HEK293 (cell line): ENCODE data around the gene ZNF469.

Experiments used
- CTCF ChIP-seq: fragments of 450-650 bp; formaldehyde crosslinking; IDR thresholded peaks from 2 replicates; pipeline ENCODE4 v1.5.1; 2016; ENCODE audit warnings: missing biosample characterization, missing genetic modification characterization
- ZNF121 ChIP-seq: fragments of 450-650 bp; formaldehyde crosslinking; IDR thresholded peaks from 2 replicates; pipeline ENCODE4 v1.5.1; 2016; ENCODE audit warnings: missing biosample characterization, missing genetic modification characterization
- ZNF138 ChIP-seq: fragments of 450-650 bp; formaldehyde crosslinking; IDR thresholded peaks from 2 replicates; pipeline ENCODE4 v1.5.1; 2016; ENCODE audit warnings: missing biosample characterization, missing genetic modification characterization, borderline replicate concordance
- ZNF292 ChIP-seq: fragments of 450-650 bp; formaldehyde crosslinking; IDR thresholded peaks from 2 replicates; pipeline ENCODE4 v1.5.1; 2016; ENCODE audit warnings: low read depth, missing biosample characterization, missing genetic modification characterization, borderline replicate concordance
- ZNF398 ChIP-seq: fragments of 450-650 bp; formaldehyde crosslinking; IDR thresholded peaks from 2 replicates; pipeline ENCODE4 v1.5.1; 2017; ENCODE audit warnings: missing biosample characterization, missing genetic modification characterization
- ZNF549 ChIP-seq: fragments of 450-650 bp; IDR thresholded peaks from 2 replicates; pipeline ENCODE4 v1.5.1; 2018; ENCODE audit warnings: missing biosample characterization, missing genetic modification characterization, mild to moderate bottlenecking, inconsistent platforms, moderate library complexity
- ZNF585B ChIP-seq: fragments of 450-650 bp; formaldehyde crosslinking; IDR thresholded peaks from 2 replicates; pipeline ENCODE4 v1.5.1; 2016; ENCODE audit warnings: missing biosample characterization, missing genetic modification characterization
- ZNF596 ChIP-seq: fragments of 450-650 bp; IDR thresholded peaks from 2 replicates; pipeline ENCODE4 v1.5.0; 2018; ENCODE audit warnings: missing biosample characterization, mild to moderate bottlenecking, missing genetic modification characterization, moderate library complexity
- TF ChIP-seq, protein P1 (sequence below): fragments of 450-650 bp; formaldehyde crosslinking; IDR thresholded peaks from 2 replicates; pipeline ENCODE4 v1.5.1; 2016; ENCODE audit warnings: missing biosample characterization, missing genetic modification characterization
- TF ChIP-seq, protein P2 (sequence below): fragments of 450-650 bp; formaldehyde crosslinking; IDR thresholded peaks from 2 replicates; pipeline ENCODE4 v1.5.1; 2017; ENCODE audit warnings: missing biosample characterization, missing genetic modification characterization
- TF ChIP-seq, protein P3 (sequence below): fragments of 450-650 bp; formaldehyde crosslinking; IDR thresholded peaks from 2 replicates; pipeline ENCODE4 v1.5.1; 2016; ENCODE audit warnings: missing biosample characterization, missing genetic modification characterization

- TF ChIP-seq CTCF (tag by site-specific recombination) (no peak), ZNF292 (no peak), ZNF585B (tag by site-specific recombination) (no peak), ZNF398 (tag by site-specific recombination) (no peak), ZNF549 (no peak), ZNF121 (tag by site-specific recombination) (no peak), ZNF138 (tag by site-specific recombination) (no peak), ZNF596 (tag by site-specific recombination) (no peak)
- TF ChIP-seq, protein P1, sequence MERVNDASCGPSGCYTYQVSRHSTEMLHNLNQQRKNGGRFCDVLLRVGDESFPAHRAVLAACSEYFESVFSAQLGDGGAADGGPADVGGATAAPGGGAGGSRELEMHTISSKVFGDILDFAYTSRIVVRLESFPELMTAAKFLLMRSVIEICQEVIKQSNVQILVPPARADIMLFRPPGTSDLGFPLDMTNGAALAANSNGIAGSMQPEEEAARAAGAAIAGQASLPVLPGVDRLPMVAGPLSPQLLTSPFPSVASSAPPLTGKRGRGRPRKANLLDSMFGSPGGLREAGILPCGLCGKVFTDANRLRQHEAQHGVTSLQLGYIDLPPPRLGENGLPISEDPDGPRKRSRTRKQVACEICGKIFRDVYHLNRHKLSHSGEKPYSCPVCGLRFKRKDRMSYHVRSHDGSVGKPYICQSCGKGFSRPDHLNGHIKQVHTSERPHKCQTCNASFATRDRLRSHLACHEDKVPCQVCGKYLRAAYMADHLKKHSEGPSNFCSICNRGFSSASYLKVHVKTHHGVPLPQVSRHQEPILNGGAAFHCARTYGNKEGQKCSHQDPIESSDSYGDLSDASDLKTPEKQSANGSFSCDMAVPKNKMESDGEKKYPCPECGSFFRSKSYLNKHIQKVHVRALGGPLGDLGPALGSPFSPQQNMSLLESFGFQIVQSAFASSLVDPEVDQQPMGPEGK, result no peak
- TF ChIP-seq, protein P2, sequence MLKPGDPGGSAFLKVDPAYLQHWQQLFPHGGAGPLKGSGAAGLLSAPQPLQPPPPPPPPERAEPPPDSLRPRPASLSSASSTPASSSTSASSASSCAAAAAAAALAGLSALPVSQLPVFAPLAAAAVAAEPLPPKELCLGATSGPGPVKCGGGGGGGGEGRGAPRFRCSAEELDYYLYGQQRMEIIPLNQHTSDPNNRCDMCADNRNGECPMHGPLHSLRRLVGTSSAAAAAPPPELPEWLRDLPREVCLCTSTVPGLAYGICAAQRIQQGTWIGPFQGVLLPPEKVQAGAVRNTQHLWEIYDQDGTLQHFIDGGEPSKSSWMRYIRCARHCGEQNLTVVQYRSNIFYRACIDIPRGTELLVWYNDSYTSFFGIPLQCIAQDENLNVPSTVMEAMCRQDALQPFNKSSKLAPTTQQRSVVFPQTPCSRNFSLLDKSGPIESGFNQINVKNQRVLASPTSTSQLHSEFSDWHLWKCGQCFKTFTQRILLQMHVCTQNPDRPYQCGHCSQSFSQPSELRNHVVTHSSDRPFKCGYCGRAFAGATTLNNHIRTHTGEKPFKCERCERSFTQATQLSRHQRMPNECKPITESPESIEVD, result no peak
- TF ChIP-seq, protein P3, sequence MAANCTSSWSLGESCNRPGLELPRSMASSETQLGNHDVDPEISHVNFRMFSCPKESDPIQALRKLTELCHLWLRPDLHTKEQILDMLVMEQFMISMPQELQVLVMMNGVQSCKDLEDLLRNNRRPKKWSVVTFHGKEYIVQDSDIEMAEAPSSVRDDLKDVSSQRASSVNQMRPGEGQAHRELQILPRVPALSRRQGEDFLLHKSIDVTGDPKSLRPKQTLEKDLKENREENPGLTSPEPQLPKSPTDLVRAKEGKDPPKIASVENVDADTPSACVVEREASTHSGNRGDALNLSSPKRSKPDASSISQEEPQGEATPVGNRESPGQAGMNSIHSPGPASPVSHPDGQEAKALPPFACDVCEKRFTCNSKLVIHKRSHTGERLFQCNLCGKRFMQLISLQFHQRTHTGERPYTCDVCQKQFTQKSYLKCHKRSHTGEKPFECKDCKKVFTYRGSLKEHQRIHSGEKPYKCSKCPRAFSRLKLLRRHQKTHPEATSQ, result no peak
Observed at GRCh38 chr16:88350922-88351321, 31.8 kb upstream of the ZNF469 start.
